Progenitor cell of endocrine pancreas (in vitro differentiated cells): Measurements from ENCODE around the gene CAPN5. TPM values are rescaled to one million over a fixed set of nuclear protein-coding genes. Genes with fewer than 3 reads are reported as not detected.

Experiments
- DNase-seq: peaks from one replicate; pipeline ENCODE4 v3.0.0; 2021; ENCODE audit warnings: low spot score; ENCODE audit not compliant: unreplicated experiment
- H3K27ac Mint-ChIP-seq: 2 replicates; pipeline ENCODE4 v1.8.0; 2021; ENCODE audit warnings: mild to moderate bottlenecking, moderate library complexity, mixed read lengths
- H3K27me3 Mint-ChIP-seq: 2 replicates; pipeline ENCODE4 v1.8.0; 2021; ENCODE audit warnings: mixed read lengths
- H3K36me3 Mint-ChIP-seq: 2 replicates; pipeline ENCODE4 v1.8.0; 2022; ENCODE audit warnings: mixed read lengths; ENCODE audit not compliant: insufficient read depth
- H3K4me1 Mint-ChIP-seq: 2 replicates; pipeline ENCODE4 v1.8.0; 2021; ENCODE audit warnings: low read depth, mixed read lengths
- H3K4me3 Mint-ChIP-seq: 2 replicates; pipeline ENCODE4 v1.8.0; 2021; ENCODE audit warnings: low read depth, mild to moderate bottlenecking, moderate library complexity, mixed read lengths
- H3K9me3 Mint-ChIP-seq: 2 replicates; pipeline ENCODE4 v1.8.0; 2021; ENCODE audit warnings: low read depth, mixed read lengths
- total RNA-seq: library from RNA; stranded (reverse); gene quantifications from 2 replicates; pipeline ENCODE4 v1.2.1, GENCODE V29; 2021
- TF ChIP-seq, protein P1 (sequence below): fragments of 200-600 bp; sonication (generic); IDR thresholded peaks from one replicate; pipeline ENCODE4 v1.5.0; 2021; ENCODE audit warnings: antibody characterized with exemption, mild to moderate bottlenecking; ENCODE audit not compliant: unreplicated experiment

The CAPN5 gene
- total RNA-seq, 1 donor from 2014 or later = 10.9 TPM

DNA sequence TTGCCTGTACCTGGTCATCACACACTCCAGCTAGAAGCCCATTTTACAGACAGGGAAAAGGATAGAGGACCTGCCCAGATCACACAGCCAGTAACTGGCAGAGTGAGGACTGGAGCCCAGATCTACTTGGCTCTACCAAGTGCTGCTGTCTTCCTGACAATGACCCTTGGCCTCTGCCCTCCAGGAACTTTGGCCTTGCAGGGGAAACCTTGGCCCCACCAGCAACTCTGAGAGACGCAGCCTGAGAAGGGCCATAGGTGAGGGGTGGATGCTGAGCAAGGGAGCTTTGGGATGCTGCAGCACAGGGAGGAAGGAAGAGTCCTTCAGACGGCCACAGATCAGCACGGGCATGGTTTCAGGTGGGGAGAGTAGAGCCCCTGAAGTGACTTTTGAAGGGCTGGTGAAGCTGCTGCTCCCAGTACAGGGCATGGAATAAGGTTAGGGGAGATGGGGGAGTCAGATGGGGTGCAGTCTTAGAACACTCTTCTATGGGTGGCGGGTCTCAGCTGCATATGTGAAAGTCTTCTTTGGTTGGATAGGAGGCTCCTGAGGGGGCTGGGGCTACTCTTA lies 2.0 kb upstream of the CAPN5 start:
- peaks cover 19% of the 10 kb centered on the region for H3K27me3 Mint-ChIP-seq
- no peaks in the 10 kb centered on the region for H3K36me3 Mint-ChIP-seq
- H3K4me1 Mint-ChIP-seq = peaks cover 14% of the 10 kb centered on the region
- no peak for DNase-seq
- peaks cover 10% of the 10 kb centered on the region for H3K9me3 Mint-ChIP-seq
- H3K27ac Mint-ChIP-seq = no peak overlapping the region
- TF ChIP-seq, protein P1, sequence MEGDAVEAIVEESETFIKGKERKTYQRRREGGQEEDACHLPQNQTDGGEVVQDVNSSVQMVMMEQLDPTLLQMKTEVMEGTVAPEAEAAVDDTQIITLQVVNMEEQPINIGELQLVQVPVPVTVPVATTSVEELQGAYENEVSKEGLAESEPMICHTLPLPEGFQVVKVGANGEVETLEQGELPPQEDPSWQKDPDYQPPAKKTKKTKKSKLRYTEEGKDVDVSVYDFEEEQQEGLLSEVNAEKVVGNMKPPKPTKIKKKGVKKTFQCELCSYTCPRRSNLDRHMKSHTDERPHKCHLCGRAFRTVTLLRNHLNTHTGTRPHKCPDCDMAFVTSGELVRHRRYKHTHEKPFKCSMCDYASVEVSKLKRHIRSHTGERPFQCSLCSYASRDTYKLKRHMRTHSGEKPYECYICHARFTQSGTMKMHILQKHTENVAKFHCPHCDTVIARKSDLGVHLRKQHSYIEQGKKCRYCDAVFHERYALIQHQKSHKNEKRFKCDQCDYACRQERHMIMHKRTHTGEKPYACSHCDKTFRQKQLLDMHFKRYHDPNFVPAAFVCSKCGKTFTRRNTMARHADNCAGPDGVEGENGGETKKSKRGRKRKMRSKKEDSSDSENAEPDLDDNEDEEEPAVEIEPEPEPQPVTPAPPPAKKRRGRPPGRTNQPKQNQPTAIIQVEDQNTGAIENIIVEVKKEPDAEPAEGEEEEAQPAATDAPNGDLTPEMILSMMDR = no peak
- H3K4me3 Mint-ChIP-seq = peak overlapping the region; percentile 19

DNA sequence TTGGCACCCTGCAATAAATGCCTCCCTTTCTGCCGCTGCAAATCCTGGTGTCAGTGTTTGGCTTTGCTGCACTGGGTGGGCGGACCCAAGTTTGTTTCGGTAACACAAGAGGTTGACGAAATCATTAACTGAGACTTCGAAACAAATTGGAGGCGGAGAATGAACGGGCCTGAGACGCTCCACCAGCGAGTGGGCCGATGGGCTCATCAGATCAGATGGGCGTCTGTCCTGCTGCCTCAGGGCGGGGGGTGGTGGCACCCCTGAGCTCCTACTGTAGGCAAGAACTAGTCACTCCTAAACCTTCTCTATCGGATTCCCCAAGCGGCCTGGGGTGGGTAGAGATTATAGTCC lies 918 bp upstream of the CAPN5 start:
- H3K27me3 Mint-ChIP-seq = peaks cover 23% of the 10 kb centered on the region
- TF ChIP-seq, protein P1 = no peak
- peak overlapping the region; percentile 73 for H3K4me3 Mint-ChIP-seq
- no peak for DNase-seq
- H3K36me3 Mint-ChIP-seq = no peaks in the 10 kb centered on the region
- H3K9me3 Mint-ChIP-seq = peaks cover 6% of the 10 kb centered on the region
- peak overlapping the region; percentile 60 for H3K27ac Mint-ChIP-seq
- H3K4me1 Mint-ChIP-seq = peaks cover 14% of the 10 kb centered on the region

DNA sequence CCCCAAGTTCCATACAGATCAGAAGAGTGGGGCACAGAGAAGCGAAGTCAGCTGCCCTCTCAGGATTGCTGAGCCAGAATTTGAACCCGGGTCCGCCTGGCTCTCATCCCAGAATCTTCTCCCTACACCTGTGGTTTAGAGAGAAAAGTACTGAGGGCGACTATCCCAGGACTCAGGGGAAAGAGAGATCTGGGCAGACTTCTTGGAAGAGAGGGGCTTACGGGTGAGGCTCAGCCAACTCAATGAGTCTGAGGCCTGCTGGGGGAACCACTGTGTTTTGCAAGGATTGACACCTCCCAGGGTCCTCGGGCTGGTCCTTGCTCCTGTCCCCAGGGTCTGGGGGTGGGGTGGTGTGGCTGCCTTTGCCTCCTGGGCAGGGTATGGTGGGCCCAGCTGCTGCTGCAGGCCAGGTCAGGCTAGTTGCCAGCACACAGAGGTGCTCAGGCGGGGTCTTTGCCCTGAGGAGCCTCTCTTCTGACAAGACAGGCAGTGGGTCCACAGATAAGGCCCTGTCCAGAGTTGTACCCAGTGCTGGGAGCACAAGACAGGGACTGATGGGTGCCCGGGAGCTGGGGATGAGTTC lies 1.2 kb downstream of the CAPN5 start:
- Mint-ChIP-seq H3K27me3 (peaks cover 24% of the 10 kb centered on the region), H3K27ac (peak overlapping the region; percentile 89), H3K9me3 (no peaks in the 10 kb centered on the region), H3K36me3 (no peaks in the 10 kb centered on the region), H3K4me3 (peak overlapping the region; percentile 76), H3K4me1 (peaks cover 13% of the 10 kb centered on the region)
- TF ChIP-seq, protein P1 = no peak
- DNase-seq = no peak

DNA sequence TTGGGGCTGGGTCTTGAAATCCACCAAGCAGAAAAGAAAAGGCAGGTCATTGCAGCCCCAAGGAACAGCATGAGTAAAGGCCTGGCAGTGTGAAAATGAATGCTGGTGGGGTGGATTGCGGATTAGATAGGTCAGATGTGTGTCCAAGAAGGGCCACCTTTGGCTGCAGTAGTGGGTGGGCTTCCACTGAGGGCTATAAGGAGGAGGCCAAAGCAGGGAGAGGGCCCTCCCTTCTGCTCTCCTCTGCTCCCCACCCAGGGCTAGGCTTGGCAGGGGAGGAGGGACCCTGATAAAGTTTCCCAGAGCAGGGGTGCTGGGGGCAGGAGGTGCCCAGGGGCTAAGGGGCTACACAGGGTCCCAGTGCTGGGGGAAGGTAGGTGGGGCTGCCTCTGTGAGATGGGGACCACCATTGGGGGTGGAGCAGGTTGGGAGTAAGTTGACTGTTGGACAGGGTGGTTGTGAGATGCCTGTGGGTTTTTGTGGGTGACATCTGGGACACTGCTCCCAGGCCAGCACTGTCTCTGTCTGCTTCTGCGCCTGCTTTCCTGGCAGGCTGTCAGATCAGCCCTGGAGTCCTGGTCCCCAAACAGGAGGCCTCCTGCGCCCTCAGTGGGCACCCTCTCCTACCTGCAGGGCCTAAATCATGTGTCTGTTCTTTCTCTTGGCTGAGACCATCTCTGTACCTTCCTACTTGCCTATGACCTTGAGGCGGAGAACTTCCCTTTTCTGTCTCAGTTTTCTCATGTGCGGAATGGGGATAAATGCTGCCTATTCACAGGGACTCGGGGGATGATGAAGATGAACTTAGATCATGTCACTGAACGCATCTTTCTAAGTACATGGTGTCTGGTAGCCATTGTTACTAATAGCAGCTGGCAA lies 1.9 kb downstream of the CAPN5 start:
- Mint-ChIP-seq H3K4me1 (peaks cover 13% of the 10 kb centered on the region), H3K27ac (no peak overlapping the region), H3K36me3 (no peaks in the 10 kb centered on the region), H3K9me3 (no peaks in the 10 kb centered on the region), H3K27me3 (peaks cover 24% of the 10 kb centered on the region), H3K4me3 (no peak overlapping the region)
- no peak for DNase-seq
- TF ChIP-seq, protein P1 = no peak

DNA sequence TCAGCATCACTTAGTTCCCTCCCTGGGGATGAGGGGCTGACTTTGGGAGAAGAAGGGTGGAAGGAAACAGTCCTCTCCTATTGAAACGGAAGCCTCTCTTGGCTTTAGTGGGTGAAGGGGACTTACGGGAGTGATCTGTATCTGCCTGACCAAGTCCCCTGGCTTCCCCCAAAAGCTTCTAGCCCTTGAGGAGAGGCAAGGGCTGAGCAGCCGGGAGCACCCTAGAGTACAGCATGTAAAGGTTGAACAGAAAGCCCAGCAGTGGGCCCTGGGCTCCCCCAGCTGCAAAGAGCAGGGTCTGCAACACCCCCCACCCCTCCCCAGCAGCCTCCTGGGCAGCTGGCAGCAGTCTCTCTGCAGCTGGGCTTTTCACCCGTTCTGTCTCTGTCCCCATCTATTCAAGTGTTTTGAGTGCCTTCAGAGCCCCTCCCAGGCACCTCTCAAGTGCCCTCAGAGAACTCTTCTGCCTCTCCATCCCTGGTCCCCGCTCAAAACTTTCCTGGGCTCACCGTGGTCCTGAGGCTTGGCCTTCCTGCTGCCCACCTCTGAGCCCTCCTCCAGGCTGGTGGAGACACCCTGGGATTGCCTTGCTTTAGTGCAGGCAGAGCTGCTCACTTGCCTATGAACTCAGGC lies 2.7 kb downstream of the CAPN5 start:
- Mint-ChIP-seq H3K4me1 (peaks cover 13% of the 10 kb centered on the region), H3K4me3 (no peak overlapping the region), H3K27ac (no peak overlapping the region), H3K36me3 (no peaks in the 10 kb centered on the region), H3K9me3 (no peaks in the 10 kb centered on the region), H3K27me3 (peaks cover 24% of the 10 kb centered on the region)
- TF ChIP-seq, protein P1 = no peak
- DNase-seq = no peak
